ENCODE results near the gene METTL1. TPM values are rescaled to one million over a fixed set of nuclear protein-coding genes. Genes with fewer than 3 reads are reported as not detected.

The METTL1 gene
- total and polyA plus RNA-seq, 9 of the 15 experiments (the other 6 are each of a cell fraction or from before 2014, with no cell fraction given), result 12.6 to 65.9 (median 39.2) TPM

DNA sequence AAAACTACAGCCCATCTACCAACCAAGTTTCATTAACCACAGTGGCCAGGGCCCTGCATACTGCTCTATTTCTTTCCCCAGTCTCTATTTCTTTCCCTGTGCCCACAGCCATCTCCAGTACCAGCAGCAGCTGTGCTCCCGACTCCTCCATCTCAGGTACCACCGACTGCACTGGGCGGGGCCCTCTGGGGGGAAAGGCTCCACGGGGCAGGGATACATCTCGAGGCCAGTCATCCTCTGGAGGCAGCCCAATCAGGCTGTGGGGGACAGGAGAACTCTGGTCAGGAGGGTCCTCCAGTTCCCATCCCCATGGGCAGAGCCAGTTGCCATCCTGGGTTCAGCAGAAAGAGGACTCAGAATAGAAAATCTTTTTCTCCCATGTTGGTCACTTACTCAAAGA lies 22.8 kb downstream of the METTL1 start:
- FAIRE-seq, result no peak
- H2AFZ ChIP-seq (ENCODE audit: low read depth, low read length), result no peak overlapping the region
- intact Hi-C loops (cut with micrococcal nuclease) (no loop called here), in situ Hi-C loops (cut with MboI) (loop anchor here (10.0 kb wide), 1 partner anchor 434 kb away; no protein-coding TSS in a partner anchor)
- peaks cover 56% of the 10 kb centered on the region for H3K36me3 ChIP-seq (ENCODE audit: control insufficient read depth, insufficient read depth, low read length)
- no peaks in the 10 kb centered on the region for H3K9me1 ChIP-seq (ENCODE audit: control insufficient read depth, insufficient read depth, low read length)
- peaks cover 44% of the 10 kb centered on the region for H3K79me2 ChIP-seq (ENCODE audit: control insufficient read depth, insufficient read depth, low read length)
- TF ChIP-seq, protein P1, sequence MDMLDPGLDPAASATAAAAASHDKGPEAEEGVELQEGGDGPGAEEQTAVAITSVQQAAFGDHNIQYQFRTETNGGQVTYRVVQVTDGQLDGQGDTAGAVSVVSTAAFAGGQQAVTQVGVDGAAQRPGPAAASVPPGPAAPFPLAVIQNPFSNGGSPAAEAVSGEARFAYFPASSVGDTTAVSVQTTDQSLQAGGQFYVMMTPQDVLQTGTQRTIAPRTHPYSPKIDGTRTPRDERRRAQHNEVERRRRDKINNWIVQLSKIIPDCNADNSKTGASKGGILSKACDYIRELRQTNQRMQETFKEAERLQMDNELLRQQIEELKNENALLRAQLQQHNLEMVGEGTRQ (CRISPR knock-in tag; IDR thresholded peaks at IDR 0.05), result no peak
- TF ChIP-seq EP400 (IDR thresholded peaks at IDR 0.05) (no peak), SIRT6 (IDR thresholded peaks at IDR 0.05; ENCODE audit: low read depth, low read length) (no peak)
- H3K27ac ChIP-seq (ENCODE audit: extremely low read depth, low read depth, low read length), result no peak overlapping the region
- ATAC-seq, result no peak
- H3K27me3 ChIP-seq (ENCODE audit: control insufficient read depth in 2 of 2, insufficient read depth in 2 of 2, low read length in 2 of 2), result no peaks in the 10 kb centered on the region; a peak in 1 of 5 replicates
- no TSS peak for BruUV-seq (replicated peaks)
- no peak overlapping the region; a peak in 1 of 4 replicates for H3K9ac ChIP-seq (ENCODE audit: insufficient read depth in 1 of 2, low read depth in 2 of 2, low read length in 2 of 2)
- H3K9me3 ChIP-seq (replicated peaks; ENCODE audit: control insufficient read depth, insufficient read depth, low read depth, low read length), result no peaks in the 10 kb centered on the region
- no peaks in the 10 kb centered on the region for H4K20me1 ChIP-seq (replicated peaks; ENCODE audit: control insufficient read depth, insufficient read depth, low read length)
- no peak for DNase-seq (ENCODE audit: extremely low read depth in 1 of 4, low spot score in 3 of 4)
- WGBS (ENCODE audit: insufficient coverage, low coverage, missing lambda C conversion rate), result 97% methylated on average over 4 of the region's 5 CpGs
- ChIA-PET CTCF (ENCODE audit: low intra/inter-chr PET ratio) (no interaction called here), POLR2A (interaction anchor here (0.7 to 0.8 kb wide), 2 partner anchors 98 to 260 kb away, joined by 3 to 4 read pairs; no protein-coding TSS in a partner anchor)
- H3K4me1 ChIP-seq (replicated peaks in 1 of 2; ENCODE audit: control insufficient read depth in 2 of 2, insufficient read depth in 2 of 2, low read length in 2 of 2), result peaks cover 18 to 33% of the 10 kb centered on the region in 2 experiments
- no peak overlapping the region for H3K4me3 ChIP-seq
- H3K4me2 ChIP-seq (ENCODE audit: insufficient read depth, low read length), result no peak overlapping the region

DNA sequence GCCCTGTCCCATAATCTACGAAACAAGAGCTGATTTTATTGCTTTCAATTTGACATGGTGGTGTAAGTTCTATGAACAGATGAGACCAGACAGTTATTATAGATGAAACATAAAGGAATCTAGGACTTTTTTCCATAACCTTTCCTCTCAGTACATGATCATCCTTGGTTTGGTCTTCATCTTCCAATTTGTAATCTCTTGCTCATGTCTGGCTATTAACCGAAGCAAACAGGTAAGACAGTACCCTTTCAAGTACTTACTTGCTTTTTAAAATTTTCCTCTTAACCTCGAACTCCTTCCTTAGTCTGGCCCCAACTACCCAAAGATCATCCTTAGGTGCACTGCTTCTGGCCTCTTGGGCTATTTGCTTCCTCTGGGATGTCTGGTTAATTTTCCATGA lies 25.9 kb downstream of the METTL1 start:
- Histone ChIP-seq H3K4me2 (ENCODE audit: insufficient read depth, low read length) (peak overlapping the region; percentile 88), H2AFZ (ENCODE audit: low read depth, low read length) (no peak overlapping the region), H3K36me3 (ENCODE audit: control insufficient read depth, insufficient read depth, low read length) (peaks cover 50% of the 10 kb centered on the region), H3K9me3 (replicated peaks; ENCODE audit: control insufficient read depth, insufficient read depth, low read depth, low read length) (no peaks in the 10 kb centered on the region), H3K4me1 (replicated peaks in 1 of 2; ENCODE audit: control insufficient read depth in 2 of 2, insufficient read depth in 2 of 2, low read length in 2 of 2) (peaks cover 14 to 16% of the 10 kb centered on the region in 2 experiments; a peak in 4 of 5 replicates), H4K20me1 (replicated peaks; ENCODE audit: control insufficient read depth, insufficient read depth, low read length) (no peaks in the 10 kb centered on the region), H3K9ac (ENCODE audit: insufficient read depth in 1 of 2, low read depth in 2 of 2, low read length in 2 of 2) (no peak overlapping the region; a peak in 1 of 4 replicates), H3K27ac (ENCODE audit: extremely low read depth, low read depth, low read length) (peak overlapping the region; percentile 84; the same call in 2 of the 3 replicates), H3K9me1 (ENCODE audit: control insufficient read depth, insufficient read depth, low read length) (no peaks in the 10 kb centered on the region), H3K4me3 (peak overlapping the region; percentile 59), H3K27me3 (ENCODE audit: control insufficient read depth in 2 of 2, insufficient read depth in 2 of 2, low read length in 2 of 2) (peaks cover 0 to 3% of the 10 kb centered on the region in 2 experiments; a peak in 2 of 5 replicates), H3K79me2 (ENCODE audit: control insufficient read depth, insufficient read depth, low read length) (peaks cover 30% of the 10 kb centered on the region)
- FAIRE-seq (no peak), DNase-seq (ENCODE audit: extremely low read depth in 1 of 4, low spot score in 3 of 4) (peak in 1 of 4 experiments; percentile 18), ATAC-seq (peak; percentile 2; the same call in 2 of the 3 replicates)
- BruUV-seq (replicated peaks), result TSS peak; percentile 59
- 47% methylated on average over 3 of the region's 3 CpGs for WGBS (ENCODE audit: insufficient coverage, low coverage, missing lambda C conversion rate)
- CTCF ChIA-PET (ENCODE audit: low intra/inter-chr PET ratio), result no interaction called here
- in situ Hi-C loops (cut with MboI), result loop anchor here (10.0 kb wide), 1 partner anchor 431 kb away; no protein-coding TSS in a partner anchor
- intact Hi-C loops (cut with micrococcal nuclease), result no loop called here
- POLR2A ChIA-PET, result interaction anchor here (0.6 to 2.5 kb wide), 4 partner anchors 8 to 184 kb away, joined by 3 to 15 read pairs (median 3); no protein-coding TSS in a partner anchor
- TF ChIP-seq GATA2 (CRISPR knock-in tag; IDR thresholded peaks at IDR 0.05) (no peak), ZNF184 (CRISPR knock-in tag; IDR thresholded peaks at IDR 0.05) (no peak), FOXJ3 (CRISPR knock-in tag; IDR thresholded peaks at IDR 0.05) (no peak), RBFOX2 (IDR thresholded peaks at IDR 0.05; ENCODE audit: low read depth, low read length) (peak; percentile 28; the same call in 1 of the 2 replicates), ESRRA (IDR thresholded peaks at IDR 0.05; ENCODE audit: borderline replicate concordance, low read depth) (no peak), SUPT5H (IDR thresholded peaks at IDR 0.05) (0 out of 2 replicates have a peak, but pooled peaks have one; percentile 0), POLR2AphosphoS2 (IDR thresholded peaks at IDR 0.05; ENCODE audit: low read length) (peak; percentile 9), ZBTB17 (CRISPR knock-in tag; IDR thresholded peaks at IDR 0.05) (peak; percentile 50; the same call in 1 of the 2 replicates), HCFC1 (IDR thresholded peaks at IDR 0.05; ENCODE audit: low read depth, low read length) (no peak), POLR3A (IDR thresholded peaks at IDR 0.05; ENCODE audit: borderline replicate concordance, extremely low read depth, insufficient read depth, insufficient read length) (no peak)
- TF ChIP-seq, protein P2, sequence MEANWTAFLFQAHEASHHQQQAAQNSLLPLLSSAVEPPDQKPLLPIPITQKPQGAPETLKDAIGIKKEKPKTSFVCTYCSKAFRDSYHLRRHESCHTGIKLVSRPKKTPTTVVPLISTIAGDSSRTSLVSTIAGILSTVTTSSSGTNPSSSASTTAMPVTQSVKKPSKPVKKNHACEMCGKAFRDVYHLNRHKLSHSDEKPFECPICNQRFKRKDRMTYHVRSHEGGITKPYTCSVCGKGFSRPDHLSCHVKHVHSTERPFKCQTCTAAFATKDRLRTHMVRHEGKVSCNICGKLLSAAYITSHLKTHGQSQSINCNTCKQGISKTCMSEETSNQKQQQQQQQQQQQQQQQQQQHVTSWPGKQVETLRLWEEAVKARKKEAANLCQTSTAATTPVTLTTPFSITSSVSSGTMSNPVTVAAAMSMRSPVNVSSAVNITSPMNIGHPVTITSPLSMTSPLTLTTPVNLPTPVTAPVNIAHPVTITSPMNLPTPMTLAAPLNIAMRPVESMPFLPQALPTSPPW (CRISPR knock-in tag; IDR thresholded peaks at IDR 0.05), result 0 out of 2 replicates have a peak, but pooled peaks have one; percentile 16

Measured in K562 (cell line).